Frontal cortex (tissue), 4 donors: ENCODE measurements around the gene CDIPT. TPM values are rescaled to one million over a fixed set of nuclear protein-coding genes. Genes with fewer than 3 reads are reported as not detected.
"Not testable (repeated sequence)": the region's sequence is repeated elsewhere in the genome, so short reads cannot be mapped to it uniquely, and the experiment has no call there.

Experiments used
- DNase-seq, 2 donors: peaks; one replicate each; pipeline ENCODE4 v3.0.0; 2012; ENCODE audit warnings: low spot score in 2 of 2
- FAIRE-seq: peaks from 2 replicates; lab custom pipeline; 2012; peaks lifted over from hg19 to GRCh38; lab: Jason Lieb, UNC
- total RNA-seq: library from RNA; depleted of rRNA; stranded (reverse); fragments of >200 nt; gene quantifications from one replicate; pipeline ENCODE4 v1.2.3, GENCODE V29; 2014
- donor health status: control.
- donor health status: control.
- donor health status: control.

The CDIPT gene
- total RNA-seq, 1 donor from 2014 or later = 53.4 TPM

GRCh38 chr16:29837841-29838240, 25.2 kb downstream of the CDIPT start:
- DNase-seq = no peak
- FAIRE-seq = no peak

- DNase-seq (no peak), FAIRE-seq (no peak)
Observed at GRCh38 chr16:29836623-29837022, 26.4 kb downstream of the CDIPT start.

- DNase-seq = no peak
- no peak for FAIRE-seq
Observed at GRCh38 chr16:29835926-29836325, 27.1 kb downstream of the CDIPT start.

- FAIRE-seq (no peak), DNase-seq (no peak)
Observed at GRCh38 chr16:29834079-29834478, 28.9 kb downstream of the CDIPT start.

GRCh38 chr16:29833219-29833618, 29.8 kb downstream of the CDIPT start:
- not testable (repeated sequence) for DNase-seq, FAIRE-seq

- no peak for FAIRE-seq
- no peak for DNase-seq
Observed at GRCh38 chr16:29831490-29831889, 31.5 kb downstream of the CDIPT start.

- DNase-seq (no peak), FAIRE-seq (no peak)
Observed at GRCh38 chr16:29830774-29831173, 32.3 kb downstream of the CDIPT start.

GRCh38 chr16:29826342-29826695, 36.7 kb downstream of the CDIPT start:
- no peak for DNase-seq
- FAIRE-seq = no peak

- DNase-seq = peak in 1 of 2 donors; percentile 44
- no peak for FAIRE-seq
Observed at GRCh38 chr16:29825145-29826044, 37.6 kb downstream of the CDIPT start.

- FAIRE-seq (no peak), DNase-seq (no peak)
Observed at GRCh38 chr16:29824589-29825144, 38.4 kb downstream of the CDIPT start.

GRCh38 chr16:29821643-29822115, 41.3 kb downstream of the CDIPT start:
- FAIRE-seq = no peak

GRCh38 chr16:29820730-29821642, 42.0 kb downstream of the CDIPT start:
- FAIRE-seq = no peak
- no peak for DNase-seq

More at GRCh38 chr16:29821643-29822115, 41.3 kb downstream of the CDIPT start:
- no peak for DNase-seq

- FAIRE-seq (no peak), DNase-seq (peak; percentile 50 to 66)
Observed at GRCh38 chr16:29820271-29820701, 42.7 kb downstream of the CDIPT start, which contains the start of gene MVP. TSS of gene MVP (plus strand) at chr16:29820462. CDS start at chr16:29830550, 10,088 bp downstream.

GRCh38 chr16:29819506-29819905, 43.5 kb downstream of the CDIPT start:
- no peak for FAIRE-seq
- DNase-seq = no peak

- no peak for FAIRE-seq
- no peak for DNase-seq
Observed at GRCh38 chr16:29818082-29818481, 44.9 kb downstream of the CDIPT start.

- DNase-seq = peak; percentile 46 to 54
- FAIRE-seq = no peak
Observed at GRCh38 chr16:29816694-29817441, 46.2 kb downstream of the CDIPT start.

GRCh38 chr16:29815793-29816693, 47.0 kb downstream of the CDIPT start, which contains the start of gene PAGR1:
TSS of gene PAGR1 (plus strand) at chr16:29816152. CDS start at chr16:29816526, 374 bp downstream.
- peak; percentile 92 to 93 for DNase-seq
- FAIRE-seq = no peak

- FAIRE-seq (no peak), DNase-seq (no peak)
Observed at GRCh38 chr16:29815032-29815721, 47.8 kb downstream of the CDIPT start.
